Neural cell (in vitro differentiated cells): ENCODE results near the gene CNTNAP2. TPM values are rescaled to one million over a fixed set of nuclear protein-coding genes. Genes with fewer than 3 reads are reported as not detected.

Experiments used
- H2AFZ ChIP-seq: fragments of 200-600, 300-800 bp; sonication (generic), shearing (Covaris generic); 2 replicates; pipeline ENCODE4 v1.6.0; 2014; ENCODE audit warnings: low read depth, mild to moderate bottlenecking, antibody characterized with exemption, low read length, moderate library complexity
- H3F3A ChIP-seq: fragments of 200-600 bp; shearing (Covaris generic); 2 replicates; pipeline ENCODE4 v1.6.1; 2016; ENCODE audit warnings: mild to moderate bottlenecking, moderate library complexity, mixed read lengths, antibody characterized with exemption, low read length; ENCODE audit not compliant: insufficient read depth, poor library complexity, severe bottlenecking
- H3K27ac ChIP-seq: fragments of 200-600, 300-800 bp; sonication (generic), shearing (Covaris generic); 2 replicates; pipeline ENCODE4 v1.5.1; 2014; ENCODE audit warnings: mild to moderate bottlenecking, low read length, moderate library complexity
- H3K27me3 ChIP-seq: fragments of 300-800, 200-600 bp; sonication (generic), shearing (Covaris generic); 2 replicates; pipeline ENCODE4 v1.6.0; 2014; ENCODE audit warnings: mild to moderate bottlenecking, low read depth, low read length, moderate library complexity; ENCODE audit not compliant: insufficient read depth
- H3K36me3 ChIP-seq: fragments of 300-800, 200-600 bp; sonication (generic), shearing (Covaris generic); 2 replicates; pipeline ENCODE4 v1.5.1; 2014; ENCODE audit warnings: mild to moderate bottlenecking, antibody characterized with exemption, low read length, moderate library complexity; ENCODE audit not compliant: insufficient read depth
- H3K4me2 ChIP-seq: fragments of 300-800, 200-600 bp; sonication (generic), shearing (Covaris generic); 2 replicates; pipeline ENCODE4 v1.6.0; 2014; ENCODE audit warnings: mild to moderate bottlenecking, low read length
- H3K4me3 ChIP-seq: fragments of 300-800, 200-600 bp; sonication (generic), shearing (Covaris generic); 2 replicates; pipeline ENCODE4 v1.5.1; 2014; ENCODE audit warnings: mild to moderate bottlenecking, low read length, moderate library complexity
- H3K79me2 ChIP-seq: fragments of 200-600 bp; shearing (Covaris generic); replicated peaks from 2 replicates; pipeline ENCODE4 v1.6.0; 2014; ENCODE audit warnings: mild to moderate bottlenecking, low read length, moderate library complexity; ENCODE audit not compliant: insufficient read depth
- H3K9ac ChIP-seq: fragments of 300-800, 200-600 bp; sonication (generic), shearing (Covaris generic); 2 replicates; pipeline ENCODE4 v1.6.1; 2016; ENCODE audit warnings: mild to moderate bottlenecking, low read length, mixed read lengths
- H3K9me2 ChIP-seq: fragments of 200-600 bp; shearing (Covaris generic); 2 replicates; pipeline ENCODE4 v1.6.1; 2016; ENCODE audit warnings: mild to moderate bottlenecking, low read length, mixed read lengths; ENCODE audit not compliant: insufficient read depth
- H3K9me3 ChIP-seq: fragments of 200-600, 300-800 bp; sonication (generic), shearing (Covaris generic); 2 replicates; pipeline ENCODE4 v1.6.1; 2016; ENCODE audit warnings: mild to moderate bottlenecking, mixed run types, low read length, moderate library complexity, mixed read lengths
- H4K20me1 ChIP-seq: fragments of 200-600 bp; shearing (Covaris generic); 2 replicates; pipeline ENCODE4 v1.6.1; 2016; ENCODE audit warnings: mild to moderate bottlenecking, mixed run types; ENCODE audit not compliant: insufficient read depth
- EP300 ChIP-seq: fragments of 450-650 bp; conservative IDR thresholded peaks from 2 replicates; pipeline ENCODE4 v1.6.1; 2014; ENCODE audit warnings: antibody characterized with exemption, mild to moderate bottlenecking, moderate library complexity; ENCODE audit not compliant: poor library complexity, severe bottlenecking
- EZH2 ChIP-seq: fragments of 200-600, 300-800 bp; shearing (Covaris generic), sonication (generic); IDR thresholded peaks from 2 replicates; pipeline ENCODE4 v1.6.1; 2014; ENCODE audit warnings: antibody characterized with exemption, low read length, borderline replicate concordance, mild to moderate bottlenecking; ENCODE audit not compliant: insufficient read depth, poor library complexity, severe bottlenecking
- MXI1 ChIP-seq: fragments of 450-650 bp; conservative IDR thresholded peaks from 2 replicates; pipeline ENCODE4 v1.6.1; 2014; ENCODE audit warnings: antibody characterized with exemption, mild to moderate bottlenecking; ENCODE audit not compliant: poor library complexity, severe bottlenecking
- POLR2AphosphoS5 ChIP-seq: IDR thresholded peaks from 2 replicates; pipeline ENCODE4 v1.6.1; 2012
- RAD21 ChIP-seq: fragments of 450-650 bp; conservative IDR thresholded peaks from 2 replicates; pipeline ENCODE4 v1.6.1; 2014; ENCODE audit warnings: antibody characterized with exemption, mild to moderate bottlenecking, moderate library complexity
- REST ChIP-seq: IDR thresholded peaks from 2 replicates; pipeline ENCODE4 v1.6.1; 2012; ENCODE audit warnings: borderline replicate concordance
- SMC3 ChIP-seq: fragments of 450-650 bp; conservative IDR thresholded peaks from 2 replicates; pipeline ENCODE4 v1.6.1; 2014; ENCODE audit warnings: antibody characterized with exemption, mild to moderate bottlenecking, moderate library complexity; ENCODE audit not compliant: poor library complexity
- TAF1 ChIP-seq: IDR thresholded peaks from 2 replicates; pipeline ENCODE4 v1.6.1; 2012; ENCODE audit warnings: low read depth
- polyA plus RNA-seq: library from polyadenylated mRNA; depleted of rRNA; stranded (reverse); fragments of >200 nt; gene quantifications from 2 replicates; pipeline ENCODE4 v1.2.3, GENCODE V29; 2014
- TF ChIP-seq, protein P1 (sequence below): fragments of 450-650 bp; IDR thresholded peaks from 2 replicates; pipeline ENCODE4 v1.5.1; 2014; ENCODE audit warnings: antibody characterized with exemption, mild to moderate bottlenecking, moderate library complexity; ENCODE audit not compliant: poor library complexity, severe bottlenecking

Gene CNTNAP2
- polyA plus RNA-seq, 1 donor from 2014 or later = 276 TPM

GRCh38 chr7:148334959-148335577 is 2218.5 kb downstream of the CNTNAP2 start:
- Histone ChIP-seq H3K27me3 (no peaks in the 10 kb centered on the region), H3K4me3 (peak overlapping the region; percentile 43), H4K20me1 (no peaks in the 10 kb centered on the region), H2AFZ (no peak overlapping the region), H3K4me2 (peak overlapping the region; percentile 42), H3K9ac (peak overlapping the region; percentile 50), H3K9me3 (no peaks in the 10 kb centered on the region), H3K36me3 (no peaks in the 10 kb centered on the region), H3K9me2 (no peaks in the 10 kb centered on the region), H3K79me2 (peaks cover 8% of the 10 kb centered on the region), H3K27ac (peak overlapping the region; percentile 79), H3F3A (no peaks in the 10 kb centered on the region)
- TF ChIP-seq EP300 = peak; percentile 72
- TF ChIP-seq EZH2 = no peak
- peak; percentile 26 for TF ChIP-seq MXI1
- TF ChIP-seq POLR2AphosphoS5 = peak; percentile 69
- no peak for TF ChIP-seq TAF1
- peak; percentile 72 for TF ChIP-seq REST

GRCh38 chr7:148335790-148336189 is 2219.2 kb downstream of the CNTNAP2 start:
- no peaks in the 10 kb centered on the region for H3K36me3 ChIP-seq
- H2AFZ ChIP-seq = no peak overlapping the region
- H4K20me1 ChIP-seq = no peaks in the 10 kb centered on the region
- H3K79me2 ChIP-seq = peaks cover 15% of the 10 kb centered on the region
- H3F3A ChIP-seq = no peaks in the 10 kb centered on the region
- peak overlapping the region; percentile 42 for H3K4me2 ChIP-seq
- H3K4me3 ChIP-seq = peak overlapping the region; percentile 43
- TF ChIP-seq REST (no peak), POLR2AphosphoS5 (no peak), MXI1 (no peak), TAF1 (no peak), EP300 (no peak), EZH2 (no peak), RAD21 (no peak), SMC3 (no peak)
- TF ChIP-seq, protein P1, sequence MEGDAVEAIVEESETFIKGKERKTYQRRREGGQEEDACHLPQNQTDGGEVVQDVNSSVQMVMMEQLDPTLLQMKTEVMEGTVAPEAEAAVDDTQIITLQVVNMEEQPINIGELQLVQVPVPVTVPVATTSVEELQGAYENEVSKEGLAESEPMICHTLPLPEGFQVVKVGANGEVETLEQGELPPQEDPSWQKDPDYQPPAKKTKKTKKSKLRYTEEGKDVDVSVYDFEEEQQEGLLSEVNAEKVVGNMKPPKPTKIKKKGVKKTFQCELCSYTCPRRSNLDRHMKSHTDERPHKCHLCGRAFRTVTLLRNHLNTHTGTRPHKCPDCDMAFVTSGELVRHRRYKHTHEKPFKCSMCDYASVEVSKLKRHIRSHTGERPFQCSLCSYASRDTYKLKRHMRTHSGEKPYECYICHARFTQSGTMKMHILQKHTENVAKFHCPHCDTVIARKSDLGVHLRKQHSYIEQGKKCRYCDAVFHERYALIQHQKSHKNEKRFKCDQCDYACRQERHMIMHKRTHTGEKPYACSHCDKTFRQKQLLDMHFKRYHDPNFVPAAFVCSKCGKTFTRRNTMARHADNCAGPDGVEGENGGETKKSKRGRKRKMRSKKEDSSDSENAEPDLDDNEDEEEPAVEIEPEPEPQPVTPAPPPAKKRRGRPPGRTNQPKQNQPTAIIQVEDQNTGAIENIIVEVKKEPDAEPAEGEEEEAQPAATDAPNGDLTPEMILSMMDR = no peak
- H3K9ac ChIP-seq = peak overlapping the region; percentile 50
- H3K27ac ChIP-seq = peak overlapping the region; percentile 79
- H3K9me3 ChIP-seq = no peaks in the 10 kb centered on the region
- H3K9me2 ChIP-seq = no peaks in the 10 kb centered on the region
- no peaks in the 10 kb centered on the region for H3K27me3 ChIP-seq
